ENCODE data around the gene SHROOM3.

The SHROOM3 gene

GRCh38 chr4:76756416-76756815, 321.4 kb downstream of the SHROOM3 start:
- DNase-seq: no peak

GRCh38 chr4:76757418-76757939, 322.4 kb downstream of the SHROOM3 start:
- no peak for DNase-seq

- no peak for DNase-seq
Observed at GRCh38 chr4:76758290-76758882, 323.4 kb downstream of the SHROOM3 start.

- no peak for DNase-seq
Observed at GRCh38 chr4:76758996-76759395, 324.0 kb downstream of the SHROOM3 start.

- DNase-seq: no peak
Observed at GRCh38 chr4:76760193-76760592, 325.2 kb downstream of the SHROOM3 start.

GRCh38 chr4:76762137-76763130, 327.4 kb downstream of the SHROOM3 start:
- no peak for DNase-seq

GRCh38 chr4:76764251-76764650, 329.2 kb downstream of the SHROOM3 start:
- no peak for DNase-seq

- no peak for DNase-seq
Observed at GRCh38 chr4:76765473-76766183, 330.6 kb downstream of the SHROOM3 start.

- DNase-seq: no peak
Observed at GRCh38 chr4:76767983-76768382, 333.0 kb downstream of the SHROOM3 start.

GRCh38 chr4:76772498-76773106, 337.6 kb downstream of the SHROOM3 start:
- DNase-seq: no peak

GRCh38 chr4:76773766-76774165, 338.7 kb downstream of the SHROOM3 start:
- DNase-seq: no peak

GRCh38 chr4:76779740-76780459, 344.9 kb downstream of the SHROOM3 start:
- DNase-seq: no peak

- no peak for DNase-seq
Observed at GRCh38 chr4:76780781-76781697, 346.0 kb downstream of the SHROOM3 start.

GRCh38 chr4:76781698-76782595, 346.9 kb downstream of the SHROOM3 start:
- no peak for DNase-seq

- DNase-seq: no peak
Observed at GRCh38 chr4:76782837-76783236, 347.8 kb downstream of the SHROOM3 start.

GRCh38 chr4:76783836-76784235, 348.8 kb downstream of the SHROOM3 start:
- no peak for DNase-seq

GRCh38 chr4:76784237-76784636, 349.2 kb downstream of the SHROOM3 start:
- no peak for DNase-seq

- no peak for DNase-seq
Observed at GRCh38 chr4:76787898-76788297, 352.9 kb downstream of the SHROOM3 start.

GRCh38 chr4:76790377-76790776, 355.3 kb downstream of the SHROOM3 start:
- no peak for DNase-seq

GRCh38 chr4:76791479-76791878, 356.4 kb downstream of the SHROOM3 start:
- DNase-seq: no peak
